Caco-2 (cell line): ENCODE measurements around the gene RHOH. TPM values are rescaled to one million over a fixed set of nuclear protein-coding genes. Genes with fewer than 3 reads are reported as not detected.

Experiments used
- BruUV-seq: library from RNA; stranded (reverse); fragments of 400-500 nt; replicated peaks from 2 replicates; lab custom pipeline; 2021; lab: Mats Ljungman, UMichigan
- CTCF ChIA-PET: fragments of 300-600 bp; sonication (Branson Sonifier 250); formaldehyde crosslinking; loops from one replicate; lab custom pipeline; 2022; ENCODE audit warnings: antibody characterized with exemption; lab: Charles Lee
- POLR2A ChIA-PET: fragments of 300-600 bp; sonication (Branson Sonifier 250); formaldehyde crosslinking; loops from one replicate; lab custom pipeline; 2022; ENCODE audit warnings: antibody characterized with exemption; lab: Charles Lee
- DNase-seq, 2 experiments: peaks; one replicate each; pipeline versions ENCODE4 v3.0.0 to v3.0.0-alpha.2; 2020 to 2022
- H3K27me3 ChIP-seq: replicated peaks from 2 replicates; pipeline ENCODE4 v1.6.0; 2011; ENCODE audit warnings: low read length; ENCODE audit not compliant: control insufficient read depth, insufficient read depth
- H3K36me3 ChIP-seq: 2 replicates; pipeline ENCODE4 v1.5.1; 2011; ENCODE audit warnings: low read length; ENCODE audit not compliant: control insufficient read depth, insufficient read depth
- H3K4me1 ChIP-seq: fragments of 250-450 bp; sonication (Bioruptor Pico); 2 replicates; pipeline ENCODE4 v1.5.1; 2020; ENCODE audit warnings: mild to moderate bottlenecking
- H3K4me3 ChIP-seq: 2 replicates; pipeline ENCODE4 v1.5.1; 2011; ENCODE audit warnings: low read depth, mild to moderate bottlenecking, control low read depth, low read length
- H3K9me3 ChIP-seq: fragments of 250-450 bp; sonication (Bioruptor Pico); 2 replicates; pipeline ENCODE4 v1.5.1; 2020; ENCODE audit warnings: mild to moderate bottlenecking, moderate library complexity
- H3K27ac Mint-ChIP-seq: one replicate; pipeline ENCODE4 v1.8.0; 2022; ENCODE audit warnings: mixed read lengths; ENCODE audit not compliant: unreplicated experiment
- H3K27me3 Mint-ChIP-seq: one replicate; pipeline ENCODE4 v1.8.0; 2022; ENCODE audit warnings: mixed read lengths; ENCODE audit not compliant: insufficient read depth, unreplicated experiment
- H3K36me3 Mint-ChIP-seq: one replicate; pipeline ENCODE4 v1.8.0; 2022; ENCODE audit warnings: mild to moderate bottlenecking, mixed read lengths; ENCODE audit not compliant: insufficient read depth, unreplicated experiment
- H3K4me1 Mint-ChIP-seq: one replicate; pipeline ENCODE4 v1.8.0; 2022; ENCODE audit warnings: low read depth, mixed read lengths; ENCODE audit not compliant: unreplicated experiment
- H3K4me3 Mint-ChIP-seq: one replicate; pipeline ENCODE4 v1.8.0; 2022; ENCODE audit warnings: mild to moderate bottlenecking, moderate library complexity, mixed read lengths; ENCODE audit not compliant: unreplicated experiment
- H3K9me3 Mint-ChIP-seq: one replicate; pipeline ENCODE4 v1.8.0; 2022; ENCODE audit warnings: mixed read lengths; ENCODE audit not compliant: unreplicated experiment
- intact Hi-C: fragments of 100-400 bp; cut with micrococcal nuclease; formaldehyde crosslinking; loops from one replicate; pipeline ENCODE4 v1.10.0; 2022; ENCODE audit not compliant: unreplicated experiment
- total RNA-seq: library from RNA; stranded (reverse); gene quantifications from 2 replicates; pipeline ENCODE4 v1.2.3, GENCODE V29; 2022
- TF ChIP-seq, protein P1 (sequence below), 2 experiments: fragments of 200-600 bp in 1 of 2; IDR thresholded peaks; 1 replicate in 1 of 2; 2 replicates in 1 of 2; pipeline versions ENCODE4 v1.5.1 to v1.8.0; 2011 to 2022; ENCODE audit warnings: antibody characterized with exemption in 1 of 2, control low read depth in 1 of 2, inconsistent platforms in 1 of 2, low read depth in 1 of 2, low read length in 1 of 2, mild to moderate bottlenecking in 1 of 2, moderate library complexity in 1 of 2; ENCODE audit not compliant: insufficient read depth in 1 of 2, severe bottlenecking in 1 of 2, unreplicated experiment in 1 of 2

Gene RHOH
- total RNA-seq, 1 experiment from 2014 or later = not detected

DNA sequence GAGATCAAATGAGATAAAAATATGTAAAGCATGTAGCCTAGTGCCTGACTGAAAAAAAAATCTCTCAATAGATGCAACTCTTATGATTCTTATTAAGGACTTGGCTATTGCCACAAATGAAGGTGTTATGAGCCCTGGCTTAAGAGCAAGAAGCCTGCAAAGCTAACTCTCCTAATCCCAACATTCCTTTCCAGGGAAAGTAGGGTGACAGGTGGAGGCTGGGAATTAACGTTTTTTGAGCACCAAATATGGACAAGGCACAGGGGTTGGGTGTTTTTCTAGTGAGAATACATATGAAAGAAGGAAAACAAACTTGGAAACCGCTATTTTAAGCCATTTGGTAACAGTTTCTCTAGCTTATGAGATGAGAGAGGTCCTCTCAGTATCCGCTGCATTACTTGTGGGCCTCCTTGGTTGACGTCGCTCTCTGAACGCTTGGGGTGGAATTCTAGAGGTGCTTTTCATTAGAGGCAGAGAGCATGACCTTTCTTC lies 2.4 kb downstream of the RHOH start:
- H3K27me3 Mint-ChIP-seq = no peaks in the 10 kb centered on the region
- H3K36me3 Mint-ChIP-seq = no peaks in the 10 kb centered on the region
- no peak overlapping the region for H3K4me3 ChIP-seq
- intact Hi-C loops = no loop called here
- H3K36me3 ChIP-seq = no peaks in the 10 kb centered on the region
- no peak for DNase-seq
- no peaks in the 10 kb centered on the region for H3K9me3 Mint-ChIP-seq
- BruUV-seq = no TSS peak
- no peak overlapping the region for H3K4me3 Mint-ChIP-seq
- TF ChIP-seq, protein P1, sequence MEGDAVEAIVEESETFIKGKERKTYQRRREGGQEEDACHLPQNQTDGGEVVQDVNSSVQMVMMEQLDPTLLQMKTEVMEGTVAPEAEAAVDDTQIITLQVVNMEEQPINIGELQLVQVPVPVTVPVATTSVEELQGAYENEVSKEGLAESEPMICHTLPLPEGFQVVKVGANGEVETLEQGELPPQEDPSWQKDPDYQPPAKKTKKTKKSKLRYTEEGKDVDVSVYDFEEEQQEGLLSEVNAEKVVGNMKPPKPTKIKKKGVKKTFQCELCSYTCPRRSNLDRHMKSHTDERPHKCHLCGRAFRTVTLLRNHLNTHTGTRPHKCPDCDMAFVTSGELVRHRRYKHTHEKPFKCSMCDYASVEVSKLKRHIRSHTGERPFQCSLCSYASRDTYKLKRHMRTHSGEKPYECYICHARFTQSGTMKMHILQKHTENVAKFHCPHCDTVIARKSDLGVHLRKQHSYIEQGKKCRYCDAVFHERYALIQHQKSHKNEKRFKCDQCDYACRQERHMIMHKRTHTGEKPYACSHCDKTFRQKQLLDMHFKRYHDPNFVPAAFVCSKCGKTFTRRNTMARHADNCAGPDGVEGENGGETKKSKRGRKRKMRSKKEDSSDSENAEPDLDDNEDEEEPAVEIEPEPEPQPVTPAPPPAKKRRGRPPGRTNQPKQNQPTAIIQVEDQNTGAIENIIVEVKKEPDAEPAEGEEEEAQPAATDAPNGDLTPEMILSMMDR (IDR thresholded peaks at IDR 0.05; ENCODE audit: insufficient read depth in 1 of 2, low read depth in 1 of 2, low read length in 1 of 2, severe bottlenecking in 1 of 2, unreplicated experiment in 1 of 2) = no peak
- POLR2A ChIA-PET = no interaction called here
- no peak overlapping the region for H3K27ac Mint-ChIP-seq
- CTCF ChIA-PET = no interaction called here
- peaks cover 7% of the 10 kb centered on the region for H3K4me1 Mint-ChIP-seq
- H3K9me3 ChIP-seq = no peaks in the 10 kb centered on the region
- H3K27me3 ChIP-seq = no peaks in the 10 kb centered on the region
- no peaks in the 10 kb centered on the region for H3K4me1 ChIP-seq

DNA sequence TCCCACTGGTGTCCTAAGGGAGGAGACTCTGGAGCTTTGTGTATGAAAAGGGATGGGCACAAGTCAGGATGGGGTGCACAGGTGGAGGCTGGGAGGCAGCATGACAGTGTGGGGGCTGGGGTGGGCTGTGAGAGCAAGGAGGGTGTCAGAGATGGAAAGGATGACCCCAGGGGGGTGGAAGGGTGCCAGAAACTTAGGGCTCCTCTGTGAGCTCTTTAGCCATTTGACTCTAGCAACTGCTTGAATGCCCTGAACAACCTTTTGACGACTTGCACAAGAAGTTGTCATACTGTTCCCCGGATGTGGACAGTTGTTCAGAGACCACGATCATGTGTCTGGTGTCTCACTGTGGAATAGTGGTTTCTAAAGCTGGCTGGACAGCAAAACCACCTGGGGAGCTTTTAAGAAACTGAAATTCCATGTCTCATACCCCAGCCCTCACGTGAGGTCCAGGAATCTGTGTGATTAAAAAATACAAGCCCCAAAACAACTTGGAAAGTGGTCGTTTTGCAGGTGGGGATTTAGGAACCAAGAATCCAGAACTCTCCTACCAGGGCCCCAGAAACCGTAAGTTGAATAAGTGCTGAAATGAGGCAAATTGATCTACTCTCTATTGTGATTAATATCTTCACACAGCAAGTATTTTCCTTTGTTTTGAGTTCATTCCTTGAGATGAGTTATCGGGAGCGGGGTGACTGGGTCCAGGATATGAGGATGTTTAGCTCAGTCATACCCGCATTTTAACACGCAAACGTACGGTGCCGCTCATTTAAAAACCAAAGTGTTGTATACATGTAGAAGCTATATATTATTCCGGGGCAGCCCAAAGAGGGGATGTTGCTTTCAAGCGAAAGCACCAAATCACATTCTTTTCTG lies 3.4 kb downstream of the RHOH start:
- no peaks in the 10 kb centered on the region for H3K9me3 ChIP-seq
- H3K4me1 ChIP-seq = no peaks in the 10 kb centered on the region
- H3K27ac Mint-ChIP-seq = no peak overlapping the region
- BruUV-seq = no TSS peak
- no peaks in the 10 kb centered on the region for H3K36me3 ChIP-seq
- intact Hi-C loops = no loop called here
- no peaks in the 10 kb centered on the region for H3K36me3 Mint-ChIP-seq
- H3K9me3 Mint-ChIP-seq = no peaks in the 10 kb centered on the region
- TF ChIP-seq, protein P1 (IDR thresholded peaks at IDR 0.05; ENCODE audit: insufficient read depth in 1 of 2, low read depth in 1 of 2, low read length in 1 of 2, severe bottlenecking in 1 of 2, unreplicated experiment in 1 of 2) = no peak
- H3K27me3 ChIP-seq = no peaks in the 10 kb centered on the region
- ChIA-PET POLR2A (no interaction called here), CTCF (no interaction called here)
- no peak overlapping the region for H3K4me3 Mint-ChIP-seq
- no peak overlapping the region for H3K4me3 ChIP-seq
- peaks cover 7% of the 10 kb centered on the region for H3K4me1 Mint-ChIP-seq
- H3K27me3 Mint-ChIP-seq = no peaks in the 10 kb centered on the region
- DNase-seq = no peak

DNA sequence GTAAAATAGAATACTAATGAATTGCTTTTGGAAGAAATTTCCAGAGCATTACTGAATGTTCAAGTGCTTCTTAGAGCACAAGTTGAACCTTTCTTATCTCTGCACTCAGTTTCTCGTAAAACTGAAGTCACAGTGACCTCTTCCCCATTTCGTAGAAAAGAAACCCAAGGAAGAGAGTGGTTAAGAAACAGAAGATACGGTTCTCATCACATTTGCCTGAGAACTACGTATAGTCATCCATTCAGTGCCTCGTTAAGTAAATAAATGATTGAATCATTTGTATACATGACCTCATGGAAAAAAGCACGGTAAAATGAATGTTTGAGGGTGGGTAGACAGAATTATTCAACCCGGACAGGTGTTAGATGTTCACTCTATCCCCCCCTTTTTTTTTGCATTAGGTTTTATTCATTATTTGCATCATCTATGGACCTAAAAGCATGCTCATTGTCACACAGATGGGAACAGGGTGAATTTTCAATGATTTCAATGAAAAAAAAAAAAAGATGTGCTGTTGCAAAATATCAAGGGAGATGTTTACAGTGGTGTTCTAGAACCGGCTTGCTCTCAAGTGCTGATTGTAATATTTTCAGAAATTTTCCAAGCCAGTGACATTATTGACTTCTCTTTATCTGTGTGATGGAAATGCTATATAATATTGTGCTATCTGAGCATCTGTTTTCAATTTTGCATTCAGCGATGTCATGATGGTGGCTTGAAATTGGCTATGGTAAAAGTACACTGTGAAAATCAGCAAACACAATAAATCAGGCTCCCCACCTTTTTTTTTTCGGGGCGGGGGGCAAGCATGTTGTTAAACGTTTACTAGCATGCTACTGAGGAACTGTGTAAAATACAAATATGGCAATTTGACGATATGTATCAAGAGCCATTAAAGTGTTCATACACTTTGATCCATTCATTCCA lies 4.3 kb downstream of the RHOH start:
- Mint-ChIP-seq H3K4me3 (no peak overlapping the region), H3K4me1 (peaks cover 7% of the 10 kb centered on the region), H3K36me3 (no peaks in the 10 kb centered on the region), H3K9me3 (no peaks in the 10 kb centered on the region), H3K27me3 (no peaks in the 10 kb centered on the region), H3K27ac (no peak overlapping the region)
- TF ChIP-seq, protein P1 (IDR thresholded peaks at IDR 0.05; ENCODE audit: insufficient read depth in 1 of 2, low read depth in 1 of 2, low read length in 1 of 2, severe bottlenecking in 1 of 2, unreplicated experiment in 1 of 2) = no peak
- Histone ChIP-seq H3K36me3 (no peaks in the 10 kb centered on the region), H3K4me1 (no peaks in the 10 kb centered on the region), H3K27me3 (no peaks in the 10 kb centered on the region), H3K4me3 (no peak overlapping the region), H3K9me3 (no peaks in the 10 kb centered on the region)
- ChIA-PET CTCF (no interaction called here), POLR2A (no interaction called here)
- no TSS peak for BruUV-seq
- DNase-seq = no peak
- intact Hi-C loops = no loop called here
